Spinal cord (tissue), 10 donors: ENCODE measurements around the gene LCOR. TPM values are rescaled to one million over a fixed set of nuclear protein-coding genes. Genes with fewer than 3 reads are reported as not detected.

Source experiments
- DNase-seq, 6 donors: peaks; one replicate each; pipeline versions ENCODE4 v3.0.0 to v3.0.0-alpha.2; 2013 to 2015; ENCODE audit warnings: low spot score in 6 of 6, low read depth in 4 of 6
- H3K27ac ChIP-seq: one replicate; pipeline ENCODE4 v1.5.1; 2013; ENCODE audit warnings: low read depth, low read length, control low read depth
- H3K27me3 ChIP-seq: one replicate; pipeline ENCODE4 v1.6.1; 2013; ENCODE audit warnings: low read length; ENCODE audit not compliant: control insufficient read depth, insufficient read depth
- H3K36me3 ChIP-seq: one replicate; pipeline ENCODE4 v1.6.1; 2013; ENCODE audit warnings: low read length; ENCODE audit not compliant: control insufficient read depth, insufficient read depth
- H3K4me1 ChIP-seq: one replicate; pipeline ENCODE4 v1.6.1; 2013; ENCODE audit warnings: low read length; ENCODE audit not compliant: control insufficient read depth, insufficient read depth
- H3K4me3 ChIP-seq: one replicate; pipeline ENCODE4 v1.5.1; 2013; ENCODE audit warnings: low read depth, low read length, control low read depth
- H3K9me3 ChIP-seq: one replicate; pipeline ENCODE4 v1.6.1; 2013; ENCODE audit warnings: low read length; ENCODE audit not compliant: control insufficient read depth, insufficient read depth
- WGBS: methylation state at CpG from one replicate; pipeline ENCODE4 v1.1.5; 2013; ENCODE audit warnings: missing lambda C conversion rate; ENCODE audit not compliant: insufficient coverage; 5-methylcytosine and 5-hydroxymethylcytosine counted together
- polyA plus RNA-seq, 2 donors: library from polyadenylated mRNA; unstranded; fragments of 120-200 nt; gene quantifications; one replicate each; pipeline ENCODE4 v1.2.1, GENCODE V29; 2013; ENCODE audit not compliant: insufficient read length in 2 of 2
- total RNA-seq, 2 donors: library from RNA; depleted of rRNA in 1 of 2; stranded (reverse); fragments of 120-200 nt in 1 of 2; fragments of >200 nt in 1 of 2; gene quantifications; one replicate each; pipeline versions ENCODE4 v1.2.3 to v1.2.4, GENCODE V29; 2013 to 2014
- donor health status: healthy.

LCOR gene
- total and polyA plus RNA-seq, 4 donors: 12.6 to 59.8 (median 22.0) TPM

DNA sequence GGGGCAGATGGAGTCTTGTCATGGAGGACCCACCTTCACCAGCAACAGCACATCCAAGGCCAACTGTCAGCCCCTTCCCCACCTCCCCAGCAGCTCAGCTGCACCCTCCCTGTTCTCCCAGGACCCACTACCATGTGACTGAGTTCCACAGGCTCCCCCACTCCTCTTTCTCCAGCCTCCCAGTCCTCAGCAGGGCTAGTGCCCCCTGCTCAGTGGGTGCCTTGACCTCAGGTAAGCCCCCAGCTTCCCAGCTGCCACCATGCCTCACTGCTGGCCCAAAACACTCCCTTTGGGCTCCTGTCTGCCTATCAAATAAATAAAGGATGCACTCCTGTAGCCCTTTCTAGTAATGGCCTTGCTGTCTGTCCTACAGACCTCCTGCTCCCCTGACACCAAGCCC is 179.3 kb downstream of the LCOR start:
- H3K9me3 ChIP-seq: no peaks in the 10 kb centered on the region
- no peaks in the 10 kb centered on the region for H3K4me1 ChIP-seq
- no peak overlapping the region for H3K4me3 ChIP-seq
- peaks cover 38% of the 10 kb centered on the region for H3K36me3 ChIP-seq
- H3K27me3 ChIP-seq: no peaks in the 10 kb centered on the region
- no peak for DNase-seq
- H3K27ac ChIP-seq: no peak overlapping the region

DNA sequence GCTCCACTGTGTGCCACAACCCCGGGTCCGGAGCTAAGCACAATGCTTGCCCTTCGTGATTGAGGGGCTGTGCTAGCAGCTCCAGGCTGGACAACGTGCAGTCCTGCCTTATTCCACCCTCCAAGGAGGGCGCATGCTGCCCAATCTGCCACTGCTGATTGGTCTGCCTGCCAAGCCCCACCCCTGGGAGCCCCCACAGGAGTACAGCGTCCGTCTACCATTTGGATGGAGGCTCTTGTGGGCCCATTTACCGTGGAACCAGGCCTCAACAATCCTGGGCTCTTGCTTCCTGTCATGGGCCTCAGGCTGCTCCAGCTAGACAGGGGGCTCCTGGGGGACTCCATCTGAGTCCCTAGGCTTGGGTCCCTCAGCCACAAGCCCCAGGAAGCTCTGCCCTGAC is 180.4 kb downstream of the LCOR start:
- 83% methylated on average over 8 of the region's 8 CpGs for WGBS
- Histone ChIP-seq H3K4me1 (peaks cover 3% of the 10 kb centered on the region), H3K4me3 (no peak overlapping the region), H3K9me3 (no peaks in the 10 kb centered on the region), H3K36me3 (peaks cover 44% of the 10 kb centered on the region), H3K27ac (no peak overlapping the region), H3K27me3 (no peaks in the 10 kb centered on the region)
- no peak for DNase-seq

DNA sequence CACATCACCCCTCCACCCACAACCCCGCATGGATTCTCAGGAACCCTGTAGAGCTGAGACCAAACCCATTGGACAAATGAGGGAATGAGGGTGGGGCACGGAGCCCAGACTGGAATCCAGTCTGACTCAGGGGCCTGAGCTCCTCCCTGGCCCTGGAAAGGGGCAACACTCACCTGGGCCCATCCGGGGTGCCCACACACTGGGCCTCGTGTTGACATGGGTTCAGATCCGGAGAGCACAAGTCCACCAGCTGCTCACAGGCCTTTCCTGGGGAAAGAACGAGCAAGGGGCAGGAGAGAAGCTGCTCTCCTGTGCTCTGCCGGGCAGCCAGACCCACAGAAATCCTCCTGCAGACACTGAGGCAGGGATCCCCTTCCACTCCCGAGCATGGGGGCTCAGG is 181.5 kb downstream of the LCOR start:
- no peaks in the 10 kb centered on the region for H3K27me3 ChIP-seq
- H3K4me3 ChIP-seq: no peak overlapping the region
- no peak overlapping the region for H3K27ac ChIP-seq
- 91% methylated on average over 8 of the region's 8 CpGs for WGBS
- H3K9me3 ChIP-seq: no peaks in the 10 kb centered on the region
- DNase-seq: no peak
- H3K36me3 ChIP-seq: peaks cover 52% of the 10 kb centered on the region
- peaks cover 9% of the 10 kb centered on the region for H3K4me1 ChIP-seq

DNA sequence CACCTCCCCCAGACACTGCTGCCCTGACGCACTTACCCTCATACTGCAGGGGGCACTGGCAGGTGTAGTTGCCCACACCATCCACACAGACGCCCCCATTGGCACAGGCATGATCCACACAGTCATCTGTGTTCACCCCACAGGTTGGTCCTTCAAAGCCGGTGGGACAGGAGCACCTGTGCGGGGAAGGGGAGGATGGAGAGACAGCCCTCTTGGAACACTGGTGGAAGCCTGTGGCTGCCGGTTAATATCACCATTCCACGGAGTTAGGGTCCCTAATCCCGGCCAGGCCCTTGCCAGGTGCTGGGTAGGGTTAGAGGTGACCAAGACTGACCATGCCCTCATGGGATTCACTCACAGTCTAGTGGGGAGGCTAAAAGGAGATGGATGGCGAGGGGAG is 181.9 kb downstream of the LCOR start:
- no peak for DNase-seq
- Histone ChIP-seq H3K9me3 (no peaks in the 10 kb centered on the region), H3K27ac (no peak overlapping the region), H3K36me3 (peaks cover 56% of the 10 kb centered on the region), H3K27me3 (no peaks in the 10 kb centered on the region), H3K4me1 (peaks cover 12% of the 10 kb centered on the region), H3K4me3 (no peak overlapping the region)
- 91% methylated on average over 8 of the region's 8 CpGs for WGBS

DNA sequence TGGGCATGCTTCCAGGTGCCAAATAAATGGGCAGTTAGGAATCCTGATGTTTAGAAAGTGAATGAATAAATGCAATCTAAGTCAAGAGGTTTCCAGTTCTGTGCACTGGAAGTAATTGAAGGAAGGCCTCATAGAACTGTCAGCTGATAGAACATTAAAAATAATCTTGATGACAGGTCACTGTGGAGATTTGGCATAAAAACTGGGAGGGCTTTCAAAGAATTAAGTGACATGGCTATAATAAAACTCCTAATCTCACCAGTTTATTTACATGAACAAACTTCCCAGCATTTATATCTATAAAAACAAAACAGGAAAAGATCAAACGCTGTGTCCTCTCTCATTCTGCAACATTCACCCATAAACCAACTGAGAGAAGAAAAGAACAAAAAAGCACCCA is 183.1 kb downstream of the LCOR start:
- Histone ChIP-seq H3K9me3 (no peaks in the 10 kb centered on the region), H3K4me1 (peaks cover 19% of the 10 kb centered on the region), H3K4me3 (no peak overlapping the region), H3K27me3 (no peaks in the 10 kb centered on the region), H3K27ac (no peak overlapping the region), H3K36me3 (peaks cover 68% of the 10 kb centered on the region)
- WGBS: no CpG with 5 or more reads among the region's 1 CpG
- no peak for DNase-seq

DNA sequence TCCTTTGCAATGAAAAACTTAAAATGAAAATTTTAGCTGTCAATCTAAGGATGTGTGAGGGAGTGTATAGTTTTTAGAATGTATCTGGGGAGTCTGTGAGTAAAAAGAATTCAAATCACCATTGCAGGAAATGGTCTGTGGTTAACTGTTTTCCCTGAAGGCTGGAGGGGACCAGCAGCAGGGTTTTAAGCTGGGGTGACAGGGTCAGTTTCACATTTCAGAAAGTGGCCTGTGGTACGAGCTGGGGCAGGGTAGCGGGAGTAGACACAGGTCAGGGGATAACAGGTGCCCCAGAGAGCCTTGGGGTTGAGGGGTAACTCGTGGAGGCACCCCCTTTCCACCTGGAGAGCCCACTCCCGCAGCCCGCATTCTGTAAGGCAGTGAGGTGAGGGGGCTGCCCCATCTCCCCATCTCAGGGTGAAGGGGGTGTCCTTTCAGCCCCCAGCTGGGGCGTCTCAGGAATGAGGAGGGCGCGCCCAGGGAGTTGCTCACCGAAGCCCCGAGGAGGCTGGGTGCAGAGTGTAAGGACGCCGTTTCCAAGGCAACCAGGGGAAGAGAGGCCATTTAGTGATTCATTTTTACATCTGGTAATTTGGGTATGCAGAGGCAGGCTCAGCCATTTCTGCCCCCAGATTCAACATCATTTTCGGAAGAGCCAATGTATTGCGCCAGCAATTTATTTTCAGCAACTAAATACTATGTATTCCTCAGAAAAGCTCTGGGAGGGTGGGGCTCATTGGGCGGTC is 184.8 kb downstream of the LCOR start:
- no peaks in the 10 kb centered on the region for H3K9me3 ChIP-seq
- H3K4me3 ChIP-seq: no peak overlapping the region
- WGBS: 66% methylated on average over 12 of the region's 15 CpGs
- no peak for DNase-seq
- H3K27me3 ChIP-seq: no peaks in the 10 kb centered on the region
- H3K4me1 ChIP-seq: peaks cover 36% of the 10 kb centered on the region
- no peak overlapping the region for H3K27ac ChIP-seq
- peaks cover 67% of the 10 kb centered on the region for H3K36me3 ChIP-seq

DNA sequence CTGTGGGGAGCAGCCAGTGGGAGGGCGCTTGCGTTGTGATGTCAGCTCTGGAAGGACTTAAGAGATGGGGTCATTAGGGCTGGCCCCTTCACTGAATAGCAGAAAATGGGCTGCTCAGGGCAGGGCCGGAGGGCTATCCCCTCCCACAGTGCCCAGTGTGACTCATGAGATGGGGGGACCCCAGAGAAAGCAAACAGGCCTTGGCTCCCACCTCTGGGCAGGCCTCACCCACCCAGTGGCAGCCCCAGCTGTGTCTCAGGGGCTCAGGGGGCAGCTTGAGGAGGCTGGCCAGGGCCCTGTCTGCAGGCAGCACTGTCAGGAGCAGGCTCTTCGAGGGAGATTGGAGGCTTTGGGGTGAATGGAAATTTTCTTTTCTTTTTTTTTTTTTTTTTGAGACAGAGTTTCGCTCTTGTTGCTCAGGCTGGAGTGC is 185.4 kb downstream of the LCOR start:
- Histone ChIP-seq H3K9me3 (no peaks in the 10 kb centered on the region), H3K27ac (no peak overlapping the region)
- 83% methylated on average over 4 of the region's 5 CpGs for WGBS

DNA sequence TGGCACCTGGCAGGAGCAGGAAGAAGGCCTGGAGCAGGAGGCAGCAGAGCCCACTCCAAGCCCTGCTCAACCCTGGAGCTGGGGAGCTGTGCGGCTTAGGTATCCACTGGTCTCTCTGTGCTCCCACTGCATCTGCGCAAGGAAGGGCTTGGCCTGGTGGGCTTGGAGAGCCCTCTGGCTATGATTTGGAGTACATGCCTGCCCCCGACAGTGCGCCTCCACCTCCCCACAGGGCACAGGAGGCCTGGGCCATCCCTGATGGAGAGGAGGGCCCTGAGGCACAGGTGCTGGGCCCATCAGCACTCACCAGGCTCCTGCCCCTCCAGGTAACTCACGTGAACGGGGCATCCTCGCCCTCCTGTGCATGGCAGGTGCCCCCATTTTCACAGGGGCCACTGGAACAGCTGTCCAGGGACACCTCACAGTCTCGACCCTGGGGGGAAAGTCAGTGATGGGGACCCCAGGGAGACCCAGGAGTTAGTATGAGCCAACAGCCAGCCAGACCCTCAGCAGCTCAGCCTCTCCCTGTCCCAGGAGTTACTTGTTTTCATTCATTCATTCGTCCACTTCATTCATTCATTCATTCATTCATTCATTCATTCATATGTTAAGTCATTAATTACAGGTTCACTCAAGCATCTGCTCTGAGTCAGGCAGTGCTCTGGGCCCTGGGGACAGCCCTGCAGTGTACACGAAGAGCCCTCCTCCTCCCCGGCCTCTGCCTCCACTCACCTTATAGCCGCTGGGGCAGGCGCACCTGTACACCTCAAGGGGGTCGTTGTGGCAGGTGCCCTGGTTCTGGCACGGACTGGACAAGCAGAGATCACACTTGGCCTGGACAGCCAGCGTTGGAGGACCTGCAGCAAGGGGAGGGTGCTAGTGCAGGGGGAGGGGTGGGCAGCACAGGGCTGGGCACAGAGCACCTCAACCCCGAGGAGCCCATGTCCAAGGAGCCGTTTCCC is 186.4 kb downstream of the LCOR start:
- Histone ChIP-seq H3K4me1 (peaks cover 39% of the 10 kb centered on the region), H3K36me3 (peaks cover 59% of the 10 kb centered on the region), H3K27me3 (no peaks in the 10 kb centered on the region), H3K9me3 (no peaks in the 10 kb centered on the region), H3K4me3 (no peak overlapping the region), H3K27ac (no peak overlapping the region)
- DNase-seq: no peak
- WGBS: 89% methylated on average over 11 of the region's 18 CpGs

More for the DNA sequence above, 185.4 kb downstream of the LCOR start:
- peaks cover 64% of the 10 kb centered on the region for H3K36me3 ChIP-seq
- no peaks in the 10 kb centered on the region for H3K27me3 ChIP-seq
- H3K4me3 ChIP-seq: no peak overlapping the region
- no peak for DNase-seq
- H3K4me1 ChIP-seq: peaks cover 39% of the 10 kb centered on the region

DNA sequence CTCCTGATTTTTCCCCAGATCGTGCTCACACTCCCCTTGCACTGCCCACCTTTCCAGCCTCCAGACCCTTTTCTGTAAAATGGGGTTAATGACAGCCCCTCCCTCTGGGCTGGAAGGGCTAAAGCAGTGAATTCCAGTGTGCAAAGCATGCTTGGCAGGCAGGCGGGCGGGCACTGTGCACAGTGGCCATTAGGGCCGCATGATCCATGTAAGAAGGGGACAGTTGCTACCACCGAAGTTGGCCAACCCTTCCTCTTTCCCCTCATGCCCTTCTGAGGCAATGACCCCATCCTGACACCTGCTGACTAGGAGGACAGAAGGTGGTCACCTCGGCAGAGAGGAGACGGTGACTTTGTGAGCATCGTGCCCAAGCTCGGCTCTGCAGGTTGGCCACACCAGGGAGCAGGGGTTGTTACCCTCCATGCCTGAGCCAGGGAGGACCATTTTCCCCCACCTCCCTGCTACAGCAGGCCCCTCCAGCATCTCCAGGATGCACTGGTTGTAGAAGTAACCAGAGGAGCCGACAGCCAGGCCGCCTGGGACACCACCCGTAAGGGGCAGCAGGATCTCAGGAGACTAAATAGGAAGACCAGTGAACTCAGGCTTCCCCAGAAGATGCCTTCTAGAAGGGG is 187.2 kb downstream of the LCOR start:
- WGBS: 96% methylated on average over 9 of the region's 12 CpGs
- Histone ChIP-seq H3K4me1 (peaks cover 39% of the 10 kb centered on the region), H3K27ac (no peak overlapping the region), H3K9me3 (no peaks in the 10 kb centered on the region), H3K36me3 (peaks cover 56% of the 10 kb centered on the region), H3K27me3 (no peaks in the 10 kb centered on the region), H3K4me3 (no peak overlapping the region)
- DNase-seq: no peak
